H1 (cell line): ENCODE results near the gene FAM83G. TPM values are rescaled to one million over a fixed set of nuclear protein-coding genes. Genes with fewer than 3 reads are reported as not detected.

Experiments used
- KDM1A ChIP-seq: fragments of 200-600, 300-600 bp; sonication (generic); IDR thresholded peaks from 2 replicates; pipeline ENCODE4 v1.7.1; 2016; ENCODE audit warnings: mild to moderate bottlenecking, low read length, borderline replicate concordance
- TAF1 ChIP-seq: IDR thresholded peaks from 2 replicates; pipeline ENCODE4 v1.6.1; 2011; ENCODE audit warnings: mild to moderate bottlenecking, low read depth, low read length
- polyA plus RNA-seq, 7 experiments: library from polyadenylated mRNA; depleted of rRNA in 3 of 7; stranded (reverse) in 5 of 7; unstranded in 2 of 7; fragments of >200 nt in 5 of 7; fragments of 200-250 nt in 2 of 7; gene quantifications; 1 replicate in 5 of 7; 2 replicates in 1 of 7; 4 replicates in 1 of 7; pipeline versions ENCODE4 v1.2.1 to v1.2.3, GENCODE V29; 2011 to 2013; ENCODE audit warnings: missing spikeins in 2 of 7, mixed read lengths in 2 of 7
- total RNA-seq: library from RNA; stranded (reverse); fragmentation: NEBNext Ultra II Directional; extraction: Animal tissue kit (Norgen Biotek cat#: 25700); gene quantifications from 2 replicates; pipeline ENCODE4 v1.2.1, GENCODE V29; 2021
- TF ChIP-seq, protein P1 (sequence below): fragments of 300-600 bp; sonication (generic); IDR thresholded peaks from 2 replicates; pipeline ENCODE4 v1.7.1; 2012; ENCODE audit warnings: low read length, moderate library complexity, mild to moderate bottlenecking, inconsistent platforms; ENCODE audit not compliant: insufficient replicate concordance

FAM83G gene
- total and polyA plus RNA-seq, 2 of the 8 experiments (the other 6 are each of a cell fraction or from before 2014, with no cell fraction given): 15.4 to 29.0 TPM

DNA sequence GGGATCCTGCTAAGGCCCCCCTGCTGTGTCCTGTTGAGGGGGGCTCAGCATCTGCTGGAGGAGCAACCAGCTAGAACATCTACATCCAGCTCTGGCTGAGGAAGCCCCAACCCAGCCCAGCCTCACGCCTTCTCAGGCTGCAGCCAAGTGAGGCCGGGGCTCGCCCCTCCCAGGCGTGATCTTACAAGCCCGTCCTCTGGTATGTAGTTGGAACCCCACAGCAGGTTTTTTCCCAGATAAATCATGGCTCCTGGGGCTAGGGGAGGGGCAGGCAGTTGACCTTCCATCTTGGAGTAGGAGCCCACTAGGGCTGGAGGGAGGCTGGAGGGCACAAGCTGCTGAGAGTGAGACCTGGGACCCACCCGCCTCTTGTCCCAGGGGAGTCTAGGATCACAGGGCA lies 4.7 kb downstream of the FAM83G start (continued):
- TF ChIP-seq, protein P1, sequence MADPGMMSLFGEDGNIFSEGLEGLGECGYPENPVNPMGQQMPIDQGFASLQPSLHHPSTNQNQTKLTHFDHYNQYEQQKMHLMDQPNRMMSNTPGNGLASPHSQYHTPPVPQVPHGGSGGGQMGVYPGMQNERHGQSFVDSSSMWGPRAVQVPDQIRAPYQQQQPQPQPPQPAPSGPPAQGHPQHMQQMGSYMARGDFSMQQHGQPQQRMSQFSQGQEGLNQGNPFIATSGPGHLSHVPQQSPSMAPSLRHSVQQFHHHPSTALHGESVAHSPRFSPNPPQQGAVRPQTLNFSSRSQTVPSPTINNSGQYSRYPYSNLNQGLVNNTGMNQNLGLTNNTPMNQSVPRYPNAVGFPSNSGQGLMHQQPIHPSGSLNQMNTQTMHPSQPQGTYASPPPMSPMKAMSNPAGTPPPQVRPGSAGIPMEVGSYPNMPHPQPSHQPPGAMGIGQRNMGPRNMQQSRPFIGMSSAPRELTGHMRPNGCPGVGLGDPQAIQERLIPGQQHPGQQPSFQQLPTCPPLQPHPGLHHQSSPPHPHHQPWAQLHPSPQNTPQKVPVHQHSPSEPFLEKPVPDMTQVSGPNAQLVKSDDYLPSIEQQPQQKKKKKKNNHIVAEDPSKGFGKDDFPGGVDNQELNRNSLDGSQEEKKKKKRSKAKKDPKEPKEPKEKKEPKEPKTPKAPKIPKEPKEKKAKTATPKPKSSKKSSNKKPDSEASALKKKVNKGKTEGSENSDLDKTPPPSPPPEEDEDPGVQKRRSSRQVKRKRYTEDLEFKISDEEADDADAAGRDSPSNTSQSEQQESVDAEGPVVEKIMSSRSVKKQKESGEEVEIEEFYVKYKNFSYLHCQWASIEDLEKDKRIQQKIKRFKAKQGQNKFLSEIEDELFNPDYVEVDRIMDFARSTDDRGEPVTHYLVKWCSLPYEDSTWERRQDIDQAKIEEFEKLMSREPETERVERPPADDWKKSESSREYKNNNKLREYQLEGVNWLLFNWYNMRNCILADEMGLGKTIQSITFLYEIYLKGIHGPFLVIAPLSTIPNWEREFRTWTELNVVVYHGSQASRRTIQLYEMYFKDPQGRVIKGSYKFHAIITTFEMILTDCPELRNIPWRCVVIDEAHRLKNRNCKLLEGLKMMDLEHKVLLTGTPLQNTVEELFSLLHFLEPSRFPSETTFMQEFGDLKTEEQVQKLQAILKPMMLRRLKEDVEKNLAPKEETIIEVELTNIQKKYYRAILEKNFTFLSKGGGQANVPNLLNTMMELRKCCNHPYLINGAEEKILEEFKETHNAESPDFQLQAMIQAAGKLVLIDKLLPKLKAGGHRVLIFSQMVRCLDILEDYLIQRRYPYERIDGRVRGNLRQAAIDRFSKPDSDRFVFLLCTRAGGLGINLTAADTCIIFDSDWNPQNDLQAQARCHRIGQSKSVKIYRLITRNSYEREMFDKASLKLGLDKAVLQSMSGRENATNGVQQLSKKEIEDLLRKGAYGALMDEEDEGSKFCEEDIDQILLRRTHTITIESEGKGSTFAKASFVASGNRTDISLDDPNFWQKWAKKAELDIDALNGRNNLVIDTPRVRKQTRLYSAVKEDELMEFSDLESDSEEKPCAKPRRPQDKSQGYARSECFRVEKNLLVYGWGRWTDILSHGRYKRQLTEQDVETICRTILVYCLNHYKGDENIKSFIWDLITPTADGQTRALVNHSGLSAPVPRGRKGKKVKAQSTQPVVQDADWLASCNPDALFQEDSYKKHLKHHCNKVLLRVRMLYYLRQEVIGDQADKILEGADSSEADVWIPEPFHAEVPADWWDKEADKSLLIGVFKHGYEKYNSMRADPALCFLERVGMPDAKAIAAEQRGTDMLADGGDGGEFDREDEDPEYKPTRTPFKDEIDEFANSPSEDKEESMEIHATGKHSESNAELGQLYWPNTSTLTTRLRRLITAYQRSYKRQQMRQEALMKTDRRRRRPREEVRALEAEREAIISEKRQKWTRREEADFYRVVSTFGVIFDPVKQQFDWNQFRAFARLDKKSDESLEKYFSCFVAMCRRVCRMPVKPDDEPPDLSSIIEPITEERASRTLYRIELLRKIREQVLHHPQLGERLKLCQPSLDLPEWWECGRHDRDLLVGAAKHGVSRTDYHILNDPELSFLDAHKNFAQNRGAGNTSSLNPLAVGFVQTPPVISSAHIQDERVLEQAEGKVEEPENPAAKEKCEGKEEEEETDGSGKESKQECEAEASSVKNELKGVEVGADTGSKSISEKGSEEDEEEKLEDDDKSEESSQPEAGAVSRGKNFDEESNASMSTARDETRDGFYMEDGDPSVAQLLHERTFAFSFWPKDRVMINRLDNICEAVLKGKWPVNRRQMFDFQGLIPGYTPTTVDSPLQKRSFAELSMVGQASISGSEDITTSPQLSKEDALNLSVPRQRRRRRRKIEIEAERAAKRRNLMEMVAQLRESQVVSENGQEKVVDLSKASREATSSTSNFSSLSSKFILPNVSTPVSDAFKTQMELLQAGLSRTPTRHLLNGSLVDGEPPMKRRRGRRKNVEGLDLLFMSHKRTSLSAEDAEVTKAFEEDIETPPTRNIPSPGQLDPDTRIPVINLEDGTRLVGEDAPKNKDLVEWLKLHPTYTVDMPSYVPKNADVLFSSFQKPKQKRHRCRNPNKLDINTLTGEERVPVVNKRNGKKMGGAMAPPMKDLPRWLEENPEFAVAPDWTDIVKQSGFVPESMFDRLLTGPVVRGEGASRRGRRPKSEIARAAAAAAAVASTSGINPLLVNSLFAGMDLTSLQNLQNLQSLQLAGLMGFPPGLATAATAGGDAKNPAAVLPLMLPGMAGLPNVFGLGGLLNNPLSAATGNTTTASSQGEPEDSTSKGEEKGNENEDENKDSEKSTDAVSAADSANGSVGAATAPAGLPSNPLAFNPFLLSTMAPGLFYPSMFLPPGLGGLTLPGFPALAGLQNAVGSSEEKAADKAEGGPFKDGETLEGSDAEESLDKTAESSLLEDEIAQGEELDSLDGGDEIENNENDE: no peak
- TF ChIP-seq KDM1A (no peak), TAF1 (no peak)
